AG10803 (cell line): ENCODE data around the gene CEP104.

ENCODE experiments used
- DNase-seq: peaks from one replicate; pipeline ENCODE4 v3.0.0; 2010; ENCODE audit warnings: low read depth
- H3K4me3 ChIP-seq: 2 replicates; pipeline ENCODE4 v1.5.1; 2011; ENCODE audit warnings: mild to moderate bottlenecking, low read length, control low read depth
- TF ChIP-seq, protein P1 (sequence below): conservative IDR thresholded peaks from 2 replicates; pipeline ENCODE4 v1.5.1; 2011; ENCODE audit warnings: mild to moderate bottlenecking, low read length, control low read depth, inconsistent platforms

CEP104 gene

DNA sequence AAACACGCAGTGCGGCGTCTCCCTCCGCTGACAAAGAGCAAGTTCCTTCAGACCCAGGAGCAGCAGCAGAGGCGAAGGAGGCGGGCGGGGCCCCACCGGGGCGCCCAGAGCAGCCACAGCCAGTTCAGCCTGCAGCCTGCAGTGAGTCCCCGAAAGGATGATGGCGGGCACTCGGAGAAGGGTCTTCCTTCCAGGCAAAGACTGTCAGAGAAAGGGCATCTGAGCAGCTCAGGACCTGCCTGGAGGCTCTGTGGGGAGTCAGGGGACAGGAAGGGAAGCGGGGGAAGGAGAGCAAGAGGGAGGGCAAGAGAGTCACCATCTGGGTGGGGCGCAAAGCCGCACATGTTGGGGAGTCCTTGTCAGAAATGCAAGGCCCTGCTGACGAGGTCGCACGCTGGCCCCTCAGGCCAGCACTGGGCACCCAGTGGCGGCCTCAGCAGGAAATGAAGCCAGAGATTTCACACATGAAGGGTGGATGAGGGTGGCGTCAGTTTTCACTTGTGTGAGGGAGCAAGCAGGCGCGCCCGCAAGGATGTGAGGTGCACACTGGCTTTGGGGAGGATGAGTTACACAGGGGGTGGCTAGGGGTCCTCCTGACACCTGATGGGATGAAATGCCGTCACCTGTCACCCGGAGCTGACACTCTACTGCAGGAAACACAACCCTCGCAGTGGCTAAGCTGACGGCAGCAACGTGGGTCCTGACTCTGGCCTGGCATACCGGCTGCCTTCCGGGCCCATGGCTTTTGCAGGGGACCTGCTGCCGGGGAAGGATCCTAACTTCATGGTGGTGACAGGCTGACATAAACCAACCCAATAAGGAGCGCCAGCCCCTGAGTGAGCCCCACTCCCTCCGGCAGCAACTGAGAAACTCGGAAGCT is 67.3 kb downstream of the CEP104 start:
- TF ChIP-seq, protein P1, sequence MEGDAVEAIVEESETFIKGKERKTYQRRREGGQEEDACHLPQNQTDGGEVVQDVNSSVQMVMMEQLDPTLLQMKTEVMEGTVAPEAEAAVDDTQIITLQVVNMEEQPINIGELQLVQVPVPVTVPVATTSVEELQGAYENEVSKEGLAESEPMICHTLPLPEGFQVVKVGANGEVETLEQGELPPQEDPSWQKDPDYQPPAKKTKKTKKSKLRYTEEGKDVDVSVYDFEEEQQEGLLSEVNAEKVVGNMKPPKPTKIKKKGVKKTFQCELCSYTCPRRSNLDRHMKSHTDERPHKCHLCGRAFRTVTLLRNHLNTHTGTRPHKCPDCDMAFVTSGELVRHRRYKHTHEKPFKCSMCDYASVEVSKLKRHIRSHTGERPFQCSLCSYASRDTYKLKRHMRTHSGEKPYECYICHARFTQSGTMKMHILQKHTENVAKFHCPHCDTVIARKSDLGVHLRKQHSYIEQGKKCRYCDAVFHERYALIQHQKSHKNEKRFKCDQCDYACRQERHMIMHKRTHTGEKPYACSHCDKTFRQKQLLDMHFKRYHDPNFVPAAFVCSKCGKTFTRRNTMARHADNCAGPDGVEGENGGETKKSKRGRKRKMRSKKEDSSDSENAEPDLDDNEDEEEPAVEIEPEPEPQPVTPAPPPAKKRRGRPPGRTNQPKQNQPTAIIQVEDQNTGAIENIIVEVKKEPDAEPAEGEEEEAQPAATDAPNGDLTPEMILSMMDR = no peak
- H3K4me3 ChIP-seq = no peak overlapping the region
- DNase-seq = no peak

DNA sequence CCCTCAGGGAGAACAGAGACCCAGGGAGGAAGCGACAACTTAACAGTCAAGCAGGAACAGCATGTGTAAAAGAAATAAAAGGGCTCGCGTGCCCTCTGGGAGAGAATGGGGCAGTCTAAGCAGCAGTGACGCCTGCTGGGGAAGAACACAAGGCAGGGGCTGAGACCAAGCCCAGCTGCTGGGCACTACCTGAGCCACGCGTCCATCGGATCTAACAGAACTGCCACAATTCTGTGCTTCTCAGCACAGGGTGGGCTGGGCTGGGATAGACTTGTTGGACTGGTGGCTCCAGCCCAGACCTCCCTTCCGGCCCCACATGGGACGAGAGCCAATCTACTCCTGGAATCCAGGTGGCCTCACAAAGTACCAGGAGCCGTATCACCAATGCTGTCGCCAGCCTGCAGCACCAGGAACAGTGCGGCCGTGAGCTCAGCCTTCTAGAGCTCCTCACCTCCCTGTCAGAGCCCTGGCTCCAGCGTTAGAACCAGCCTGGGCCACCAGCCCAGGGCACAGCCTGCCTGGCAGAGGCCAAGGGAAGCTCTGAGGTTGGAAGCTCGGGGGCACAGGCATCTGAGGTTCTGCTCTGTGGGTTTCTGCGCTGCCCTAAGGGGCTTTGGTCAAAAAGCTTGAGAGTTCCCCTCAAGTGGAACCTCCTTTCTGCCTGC is 68.1 kb downstream of the CEP104 start:
- TF ChIP-seq, protein P1 = no peak
- no peak for DNase-seq
- H3K4me3 ChIP-seq = no peak overlapping the region

DNA sequence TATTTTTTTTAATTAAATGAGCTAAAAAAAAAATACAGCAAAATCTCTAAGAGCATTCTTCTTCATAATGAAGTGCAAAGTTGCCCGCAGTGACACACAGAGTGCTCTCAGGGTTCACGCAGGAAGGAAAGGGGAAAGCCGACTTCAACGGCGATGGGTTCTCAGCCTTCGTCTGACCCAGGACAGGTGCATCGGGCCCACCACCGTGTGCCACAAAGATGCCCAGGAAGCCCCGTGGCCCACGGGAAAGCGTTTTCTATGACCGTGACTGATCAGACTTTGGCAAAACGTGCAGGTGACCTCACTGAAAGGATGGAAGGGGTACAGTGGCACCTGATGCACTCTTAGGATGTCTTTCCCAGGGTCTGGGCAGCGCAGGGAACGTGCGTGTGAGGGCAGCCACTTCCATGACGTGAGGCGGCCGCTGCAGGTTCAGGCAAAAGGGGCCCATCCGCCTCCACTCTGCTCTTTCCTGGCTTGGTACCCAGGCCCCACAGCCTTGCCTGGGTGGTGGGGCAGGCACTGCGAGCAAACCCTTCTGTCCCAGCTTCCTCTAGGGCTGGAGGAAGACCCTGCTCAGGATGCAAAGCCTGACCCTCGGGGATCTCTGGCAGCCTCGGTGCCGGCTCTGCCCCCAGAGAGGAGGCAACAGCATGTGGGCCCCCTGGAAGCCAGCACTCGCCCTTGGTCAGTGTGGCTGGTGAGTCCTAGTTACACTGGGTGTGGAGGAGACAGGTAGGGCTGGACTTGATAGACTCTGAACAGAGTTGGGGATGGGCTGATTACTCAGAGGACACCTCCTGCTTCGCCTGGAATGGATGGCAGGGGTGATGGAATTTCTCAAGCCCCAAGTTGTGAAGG is 69.0 kb downstream of the CEP104 start:
- DNase-seq = no peak
- no peak overlapping the region for H3K4me3 ChIP-seq
- TF ChIP-seq, protein P1 = no peak

DNA sequence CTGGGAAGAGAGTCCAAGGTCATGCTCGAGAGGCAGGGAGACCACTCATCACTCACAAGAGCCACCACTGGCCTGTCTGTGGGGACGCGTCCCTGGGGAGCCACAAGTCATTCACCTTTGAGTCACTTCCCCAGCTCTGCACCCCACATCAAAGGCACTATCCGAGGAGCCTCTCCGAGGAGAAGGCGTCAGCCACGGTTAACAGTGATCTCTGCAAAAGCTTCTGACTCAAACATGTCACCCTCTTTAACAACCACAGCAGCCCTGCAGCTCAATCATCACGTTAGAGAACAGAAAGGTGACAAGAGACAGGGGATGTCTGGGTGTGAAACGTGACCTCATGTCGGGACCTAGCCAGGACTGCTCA is 69.7 kb downstream of the CEP104 start:
- no peak for DNase-seq
- TF ChIP-seq, protein P1 = no peak

DNA sequence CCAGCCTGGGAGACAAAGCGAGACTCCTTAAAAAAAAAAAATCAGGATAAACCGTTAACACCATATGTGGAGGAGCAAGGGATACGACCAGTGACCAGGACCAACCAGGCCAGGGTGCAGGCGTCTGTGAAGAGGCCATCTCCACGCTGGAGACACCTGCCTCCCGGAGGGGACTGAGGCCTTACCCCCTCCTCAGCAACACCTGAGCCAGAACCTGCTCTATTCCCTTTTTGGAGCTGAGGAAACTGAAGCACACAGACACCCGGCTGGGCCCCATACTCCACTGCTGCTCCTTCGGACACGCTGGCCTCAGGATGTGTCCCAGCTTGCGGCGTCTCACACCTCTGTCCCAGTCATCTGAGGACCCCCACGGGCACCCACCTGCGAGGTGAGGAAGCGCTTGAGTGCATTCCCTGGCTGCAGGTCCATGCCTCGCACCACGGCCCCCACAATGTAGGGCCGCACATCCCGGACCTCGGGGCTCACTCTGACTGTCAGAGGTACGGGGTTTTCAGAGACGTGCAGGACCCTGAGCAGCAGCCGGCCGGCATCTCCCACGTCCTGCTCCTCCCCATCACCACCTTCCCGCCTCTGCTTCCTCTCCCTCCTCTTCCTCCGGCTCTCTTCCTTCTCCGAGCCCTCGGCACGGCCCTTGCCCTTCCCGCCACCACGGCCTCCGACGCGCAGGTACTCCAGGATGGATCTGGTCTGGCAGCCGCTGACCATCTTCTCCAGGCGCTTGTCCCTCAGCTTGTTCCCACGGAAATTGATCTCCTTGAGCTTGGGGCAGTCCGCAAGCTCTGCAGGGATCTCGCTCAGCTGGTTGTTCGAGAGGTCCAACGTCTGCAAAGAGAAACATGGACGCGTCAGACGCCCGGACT is 70.3 kb downstream of the CEP104 start:
- H3K4me3 ChIP-seq = no peak overlapping the region
- no peak for DNase-seq
- TF ChIP-seq, protein P1 = no peak

More for the DNA sequence above, 69.7 kb downstream of the CEP104 start:
- H3K4me3 ChIP-seq = no peak overlapping the region

DNA sequence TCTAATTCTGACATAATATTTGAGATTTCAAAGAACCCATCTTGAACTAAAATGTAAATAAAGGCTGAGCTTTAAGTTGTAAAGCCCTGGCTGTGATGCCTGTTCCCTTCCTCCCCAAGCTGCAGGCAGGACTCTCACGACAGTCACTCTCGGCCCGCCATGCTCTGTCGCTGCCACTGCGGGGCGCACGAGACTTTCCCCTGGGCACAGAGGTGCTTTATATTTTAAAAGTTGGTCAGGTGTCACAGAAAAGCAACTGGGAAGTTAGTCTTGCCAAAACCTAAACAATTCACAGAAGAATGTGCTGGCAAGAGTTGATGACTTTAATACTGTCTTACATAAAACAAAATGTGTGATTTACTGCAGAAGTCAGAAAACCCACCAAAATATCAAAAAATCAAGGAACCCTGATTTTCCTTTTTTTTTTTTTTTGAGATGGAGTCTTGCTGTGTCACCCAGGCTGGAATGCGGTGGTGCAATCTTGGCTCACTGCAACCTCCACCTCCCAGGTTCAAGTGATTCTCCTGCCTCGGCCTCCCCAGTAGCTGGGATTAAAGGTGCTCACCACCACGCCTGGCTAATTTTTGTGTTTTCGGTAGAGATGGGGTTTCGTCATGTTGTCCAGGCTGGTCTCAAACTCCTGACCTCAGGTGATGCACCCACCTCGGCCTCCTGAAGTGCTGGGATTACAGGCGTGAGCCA is 71.4 kb downstream of the CEP104 start:
- no peak overlapping the region for H3K4me3 ChIP-seq
- TF ChIP-seq, protein P1 = no peak
- no peak for DNase-seq
